ENCODE results near the gene WDFY3. TPM values are rescaled to one million over a fixed set of nuclear protein-coding genes. Genes with fewer than 3 reads are reported as not detected.

WDFY3 gene
- polyA plus RNA-seq, 1 of the 3 experiments (the other 2 are of a cell fraction) = 13.8 TPM

DNA sequence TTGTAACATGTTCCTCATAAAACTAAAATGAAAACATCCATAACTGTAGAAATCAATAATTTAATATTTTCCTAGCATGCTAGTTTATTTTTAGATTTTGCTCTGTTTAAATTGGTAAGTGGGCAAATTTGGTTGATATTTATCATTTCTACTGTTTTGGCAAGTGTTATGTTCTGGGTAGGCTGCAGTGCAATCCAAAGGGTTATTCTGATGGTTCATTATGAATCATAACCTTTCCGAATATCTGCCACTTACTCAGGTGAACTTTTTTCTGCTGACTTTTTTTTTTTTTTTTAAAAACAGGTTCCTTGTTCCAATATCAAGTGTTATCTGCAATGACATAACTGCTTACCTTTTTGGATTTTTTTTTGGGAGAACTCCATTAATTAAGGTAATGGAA is 331.5 kb downstream of the WDFY3 start:
- ChIA-PET CTCF (no interaction called here), POLR2A (no interaction called here)
- Histone ChIP-seq H3K4me2 (no peak overlapping the region), H3K4me1 (ENCODE audit: control insufficient read depth in 1 of 2, insufficient read depth in 2 of 2, low read depth in 1 of 2, low read length in 1 of 2) (no peaks in the 10 kb centered on the region), H3K4me3 (ENCODE audit: low read depth in 2 of 2, low read length in 1 of 2) (no peak overlapping the region), H3F3A (replicated peaks; ENCODE audit: insufficient read depth) (no peaks in the 10 kb centered on the region), H3K9me2 (no peaks in the 10 kb centered on the region), H3K27me3 (ENCODE audit: insufficient read depth) (no peaks in the 10 kb centered on the region), H3K27ac (ENCODE audit: low read depth in 2 of 2, low read length in 1 of 2) (no peak overlapping the region), H3K79me2 (ENCODE audit: insufficient read depth) (no peaks in the 10 kb centered on the region), H2AFZ (ENCODE audit: low read depth) (no peak overlapping the region), H3K9me3 (no peaks in the 10 kb centered on the region), H4K20me1 (ENCODE audit: insufficient read depth) (no peaks in the 10 kb centered on the region), H3K36me3 (replicated peaks in 1 of 2; ENCODE audit: control insufficient read depth in 1 of 2, insufficient read depth in 2 of 2, low read length in 1 of 2) (no peaks in the 10 kb centered on the region), H3K9ac (no peak overlapping the region)
- no peak for DNase-seq
- WGBS (ENCODE audit: low lambda C conversion rate) = 20% methylated on average over 1 of the region's 1 CpG
- no peak for TF ChIP-seq FOXM1 (IDR thresholded peaks at IDR 0.05; ENCODE audit: low read depth)
- no peak for TF ChIP-seq SIN3A (IDR thresholded peaks at IDR 0.05; ENCODE audit: borderline replicate concordance, low read depth, low read length)
- no peak for TF ChIP-seq RAD21 (IDR thresholded peaks at IDR 0.05; ENCODE audit: low read length)
- no peak for TF ChIP-seq NFIC (IDR thresholded peaks at IDR 0.05; ENCODE audit: borderline replicate concordance)
- no peak for TF ChIP-seq TAF1 (IDR thresholded peaks at IDR 0.05; ENCODE audit: borderline replicate concordance, low read depth, low read length)
- TF ChIP-seq PBX3 (IDR thresholded peaks at IDR 0.05) = no peak
- no peak for TF ChIP-seq JUND (IDR thresholded peaks at IDR 0.05)
- no peak for TF ChIP-seq TEAD4 (IDR thresholded peaks at IDR 0.05; ENCODE audit: borderline replicate concordance, insufficient read depth)
- no peak for TF ChIP-seq ZBTB33 (IDR thresholded peaks at IDR 0.05; ENCODE audit: borderline replicate concordance, low read depth)
- TF ChIP-seq GATA2 (CRISPR knock-in tag; IDR thresholded peaks at IDR 0.05) = no peak
- TF ChIP-seq FOSL2 (IDR thresholded peaks at IDR 0.05; ENCODE audit: borderline replicate concordance, low read depth) = no peak
- no peak for TF ChIP-seq MXI1 (IDR thresholded peaks at IDR 0.05; ENCODE audit: low read depth, low read length)

- H3F3A ChIP-seq (replicated peaks; ENCODE audit: insufficient read depth) = no peaks in the 10 kb centered on the region
- no peak overlapping the region for H3K9ac ChIP-seq
- no peaks in the 10 kb centered on the region for H3K27me3 ChIP-seq (ENCODE audit: insufficient read depth)
- no peaks in the 10 kb centered on the region for H3K79me2 ChIP-seq (ENCODE audit: insufficient read depth)
- no peaks in the 10 kb centered on the region for H4K20me1 ChIP-seq (ENCODE audit: insufficient read depth)
- CTCF ChIA-PET = no interaction called here
- POLR2A ChIA-PET = no interaction called here
- H3K4me2 ChIP-seq = no peak overlapping the region
- no peak overlapping the region for H3K4me3 ChIP-seq (ENCODE audit: low read depth in 2 of 2, low read length in 1 of 2)
- DNase-seq = no peak
- no peak overlapping the region for H2AFZ ChIP-seq (ENCODE audit: low read depth)
- H3K36me3 ChIP-seq (replicated peaks in 1 of 2; ENCODE audit: control insufficient read depth in 1 of 2, insufficient read depth in 2 of 2, low read length in 1 of 2) = no peaks in the 10 kb centered on the region
- H3K9me2 ChIP-seq = no peaks in the 10 kb centered on the region
- no peaks in the 10 kb centered on the region for H3K9me3 ChIP-seq
- TF ChIP-seq, protein P1, sequence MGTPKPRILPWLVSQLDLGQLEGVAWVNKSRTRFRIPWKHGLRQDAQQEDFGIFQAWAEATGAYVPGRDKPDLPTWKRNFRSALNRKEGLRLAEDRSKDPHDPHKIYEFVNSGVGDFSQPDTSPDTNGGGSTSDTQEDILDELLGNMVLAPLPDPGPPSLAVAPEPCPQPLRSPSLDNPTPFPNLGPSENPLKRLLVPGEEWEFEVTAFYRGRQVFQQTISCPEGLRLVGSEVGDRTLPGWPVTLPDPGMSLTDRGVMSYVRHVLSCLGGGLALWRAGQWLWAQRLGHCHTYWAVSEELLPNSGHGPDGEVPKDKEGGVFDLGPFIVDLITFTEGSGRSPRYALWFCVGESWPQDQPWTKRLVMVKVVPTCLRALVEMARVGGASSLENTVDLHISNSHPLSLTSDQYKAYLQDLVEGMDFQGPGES (IDR thresholded peaks at IDR 0.05; ENCODE audit: low read depth, low read length) = no peak
- TF ChIP-seq MEF2A (IDR thresholded peaks at IDR 0.05; ENCODE audit: borderline replicate concordance, low read depth) = no peak
- TF ChIP-seq TAF1 (IDR thresholded peaks at IDR 0.05; ENCODE audit: borderline replicate concordance, low read depth, low read length) = no peak
- TF ChIP-seq REST (IDR thresholded peaks at IDR 0.05; ENCODE audit: low read depth, low read length) = no peak
- TF ChIP-seq FOSL2 (IDR thresholded peaks at IDR 0.05; ENCODE audit: borderline replicate concordance, low read depth) = no peak
- TF ChIP-seq NFIC (IDR thresholded peaks at IDR 0.05; ENCODE audit: borderline replicate concordance) = no peak
- TF ChIP-seq MAX (IDR thresholded peaks at IDR 0.05; ENCODE audit: low read depth) = no peak
- H3K4me1 ChIP-seq (ENCODE audit: control insufficient read depth in 1 of 2, insufficient read depth in 2 of 2, low read depth in 1 of 2, low read length in 1 of 2) = no peaks in the 10 kb centered on the region
- WGBS (ENCODE audit: low lambda C conversion rate) = 96% methylated on average over 2 of the region's 2 CpGs
- no peak overlapping the region for H3K27ac ChIP-seq (ENCODE audit: low read depth in 2 of 2, low read length in 1 of 2)
Observed at GRCh38 chr4:84632092-84632491, 334.4 kb downstream of the WDFY3 start.

All from SK-N-SH (cell line).